HepG2 (cell line): ENCODE measurements around the gene ARHGEF4. TPM values are rescaled to one million over a fixed set of nuclear protein-coding genes. Genes with fewer than 3 reads are reported as not detected.

ENCODE experiments used
- ATAC-seq: fragments of 200-7000 bp; cut with Tn5 transposase; 3 replicates; pipeline ENCODE4 v1.9.1; 2020; ENCODE audit warnings: mild to moderate bottlenecking, moderate library complexity
- BruUV-seq: library from RNA; stranded (reverse); fragments of 400-500 nt; replicated peaks from 2 replicates; lab custom pipeline; 2021; lab: Mats Ljungman, UMichigan
- CTCF ChIA-PET: fragments of 300-600 bp; formaldehyde crosslinking; extraction: SDS; loops from one replicate; lab custom pipeline; 2021; ENCODE audit warnings: low total read pairs, inconsistent platforms, low intra/inter-chr PET ratio; lab: Yijun Ruan, JAX
- POLR2A ChIA-PET: fragments of 350-600 bp; sonication (Branson Sonifier 250); formaldehyde crosslinking; loops from one replicate; lab custom pipeline; 2020; ENCODE audit warnings: antibody characterized with exemption, inconsistent platforms; lab: Yijun Ruan, JAX
- DNase-seq: peaks from one replicate; pipeline ENCODE4 v3.0.0-alpha.2; 2015; ENCODE audit warnings: low spot score
- FAIRE-seq: peaks from 3 replicates; lab custom pipeline; 2011; peaks lifted over from hg19 to GRCh38; lab: Jason Lieb, UNC
- H2AFZ ChIP-seq: one replicate; pipeline ENCODE4 v1.6.1; 2011; ENCODE audit warnings: low read length, inconsistent platforms
- H3K27ac ChIP-seq: fragments of 300-600 bp; 3 replicates; pipeline ENCODE4 v1.8.0; 2011; ENCODE audit warnings: mixed run types, mild to moderate bottlenecking, mixed read lengths, low read length, inconsistent platforms; ENCODE audit not compliant: insufficient read depth; ENCODE audit errors: extremely low read length
- H3K27me3 ChIP-seq, 2 experiments: fragments of 200-600 bp in 1 of 2; 2 replicates in 1 of 2; 3 replicates in 1 of 2; pipeline versions ENCODE4 v1.6.0 to v1.8.0; 2011; ENCODE audit warnings: low read length in 2 of 2, mild to moderate bottlenecking in 2 of 2, moderate library complexity in 2 of 2, inconsistent platforms in 1 of 2; ENCODE audit not compliant: insufficient read depth in 2 of 2, control insufficient read depth in 1 of 2
- H3K36me3 ChIP-seq, 2 experiments: fragments of 200-600 bp in 1 of 2; replicated peaks in 1 of 2; 2 replicates in 1 of 2; 3 replicates in 1 of 2; pipeline versions ENCODE4 v1.5.1 to v1.8.0; 2011; ENCODE audit warnings: low read length in 2 of 2, inconsistent platforms in 1 of 2; ENCODE audit not compliant: insufficient read depth in 2 of 2, control insufficient read depth in 1 of 2
- H3K4me1 ChIP-seq: 2 replicates; pipeline ENCODE4 v1.5.1; 2012; ENCODE audit warnings: low read length, inconsistent platforms; ENCODE audit not compliant: insufficient read depth
- H3K4me2 ChIP-seq: 2 replicates; pipeline ENCODE4 v1.6.0; 2011; ENCODE audit warnings: low read depth, low read length, inconsistent platforms
- H3K4me3 ChIP-seq, 3 experiments: fragments of 200-600 bp in 1 of 3; sonication (generic), shearing (Covaris generic) in 1 of 3; replicated peaks in 1 of 3; 2 replicates each; pipeline ENCODE4 v1.5.1; 2011 to 2016; ENCODE audit warnings: low read length in 3 of 3, inconsistent platforms in 2 of 3, low read depth in 2 of 3, mild to moderate bottlenecking in 2 of 3, control low read depth in 1 of 3, mixed read lengths in 1 of 3; ENCODE audit not compliant: insufficient read depth in 1 of 3
- H3K79me2 ChIP-seq: one replicate; pipeline ENCODE4 v1.6.1; 2011; ENCODE audit warnings: low read length, inconsistent platforms; ENCODE audit not compliant: insufficient read depth
- H3K9ac ChIP-seq: 2 replicates; pipeline ENCODE4 v1.6.0; 2011; ENCODE audit warnings: mild to moderate bottlenecking, low read depth, low read length, inconsistent platforms; ENCODE audit not compliant: insufficient read depth
- H3K9me3 ChIP-seq: 2 replicates; pipeline ENCODE4 v1.5.1; 2012; ENCODE audit warnings: mild to moderate bottlenecking, low read length
- H4K20me1 ChIP-seq: 2 replicates; pipeline ENCODE4 v1.6.0; 2011; ENCODE audit warnings: inconsistent platforms, mild to moderate bottlenecking, low read length, moderate library complexity; ENCODE audit not compliant: insufficient read depth
- AHR ChIP-seq: IDR thresholded peaks from 2 replicates; pipeline ENCODE4 v1.6.1; 2018; ENCODE audit warnings: missing genetic modification reagents, missing compliant biosample characterization
- DZIP1 ChIP-seq: sonication (generic); formaldehyde crosslinking; IDR thresholded peaks from 2 replicates; pipeline ENCODE4 v1.5.0; 2020; ENCODE audit warnings: mild to moderate bottlenecking, missing genetic modification reagents
- MED1 ChIP-seq: sonication (generic); formaldehyde crosslinking; IDR thresholded peaks from 2 replicates; pipeline ENCODE4 v1.4.0; 2020; ENCODE audit warnings: missing genetic modification reagents
- MTF1 ChIP-seq: sonication (generic); formaldehyde crosslinking; IDR thresholded peaks from 2 replicates; pipeline ENCODE4 v1.5.0; 2020; ENCODE audit warnings: missing genetic modification reagents
- NR1H2 ChIP-seq: sonication (generic); formaldehyde crosslinking; IDR thresholded peaks from 2 replicates; pipeline ENCODE4 v1.8.1; 2022; ENCODE audit warnings: low read depth, missing genetic modification reagents, borderline replicate concordance
- PHF8 ChIP-seq: sonication (generic); formaldehyde crosslinking; IDR thresholded peaks from 2 replicates; pipeline ENCODE4 v1.5.0; 2020; ENCODE audit warnings: missing genetic modification reagents
- POGZ ChIP-seq: sonication (generic); formaldehyde crosslinking; IDR thresholded peaks from 2 replicates; pipeline ENCODE4 v1.4.0; 2020; ENCODE audit warnings: mild to moderate bottlenecking, missing genetic modification reagents
- TEAD3 ChIP-seq: optimal IDR thresholded peaks from 2 replicates; pipeline ENCODE3; 2016; ENCODE audit warnings: borderline replicate concordance
- WIZ ChIP-seq: sonication (generic); formaldehyde crosslinking; IDR thresholded peaks from 2 replicates; pipeline ENCODE4 v1.5.1; 2020; ENCODE audit warnings: mild to moderate bottlenecking, missing genetic modification reagents
- ZBTB1 ChIP-seq: sonication (generic); formaldehyde crosslinking; IDR thresholded peaks from 2 replicates; pipeline ENCODE4 v1.4.0; 2020; ENCODE audit warnings: missing genetic modification reagents, borderline replicate concordance
- ZKSCAN1 ChIP-seq: fragments of 150-350 bp; IDR thresholded peaks from 2 replicates; pipeline ENCODE4 v1.6.1; 2014; ENCODE audit warnings: low read length
- ZNF572 ChIP-seq: sonication (generic); formaldehyde crosslinking; IDR thresholded peaks from 2 replicates; pipeline ENCODE4 v1.5.1; 2020; ENCODE audit warnings: mild to moderate bottlenecking, missing genetic modification reagents
- ZNF616 ChIP-seq: sonication (generic); formaldehyde crosslinking; IDR thresholded peaks from 2 replicates; pipeline ENCODE4 v1.5.0; 2020; ENCODE audit warnings: low read depth, mild to moderate bottlenecking, missing genetic modification reagents
- ZNF639 ChIP-seq: conservative IDR thresholded peaks from 2 replicates; pipeline ENCODE4 v1.6.1; 2018; ENCODE audit warnings: missing genetic modification reagents
- ZSCAN21 ChIP-seq: sonication (generic); formaldehyde crosslinking; IDR thresholded peaks from 2 replicates; pipeline ENCODE4 v1.8.0; 2022; ENCODE audit warnings: mild to moderate bottlenecking, missing genetic modification reagents, moderate library complexity, borderline replicate concordance
- ZSCAN9 ChIP-seq: IDR thresholded peaks from 2 replicates; pipeline ENCODE4 v1.6.1; 2016; ENCODE audit warnings: borderline replicate concordance
- WGBS: methylation state at CpG from one replicate; pipeline ENCODE4 v1.1.6; 2017; ENCODE audit warnings: low lambda C conversion rate; 5-methylcytosine and 5-hydroxymethylcytosine counted together
- in situ Hi-C: cut with HindIII; loops from 2 replicates; pipeline ENCODE4 v1.10.0; 2017; ENCODE audit warnings: low pct_unique_long_range_greater_than_20kb; ENCODE audit not compliant: extremely low pct_ligation_motif_present
- intact Hi-C: fragments of 100-400 bp; cut with micrococcal nuclease; formaldehyde crosslinking; loops from one replicate; pipeline ENCODE4 v1.10.0; 2022; ENCODE audit not compliant: unreplicated experiment
- polyA plus RNA-seq, 8 experiments: library from polyadenylated mRNA; depleted of rRNA in 3 of 8; stranded (reverse) in 7 of 8; unstranded in 1 of 8; fragments of >200 nt; fragmentation: Illumina TruSeq in 4 of 8; extraction: Trizol in 4 of 8; gene quantifications; 2 replicates each; pipeline versions ENCODE4 v1.2.1 to v1.2.3, GENCODE V29; 2011 to 2016; ENCODE audit warnings: low read depth in 4 of 8, missing spikeins in 1 of 8, mixed read lengths in 1 of 8; ENCODE audit not compliant: insufficient read depth in 1 of 8
- total RNA-seq, 5 experiments: library from RNA; depleted of rRNA; stranded (reverse); fragments of >200 nt; fragmentation: Illumina TruSeq; extraction: Trizol; gene quantifications; 2 replicates each; pipeline ENCODE4 v1.2.3, GENCODE V29; 2016; ENCODE audit warnings: low read depth in 1 of 5
- TF ChIP-seq, protein P1 (sequence below): sonication (generic); formaldehyde crosslinking; IDR thresholded peaks from 2 replicates; pipeline ENCODE4 v1.9.0; 2022; ENCODE audit warnings: low read depth, missing genetic modification reagents
- TF ChIP-seq, protein P2 (sequence below), 2 experiments: sonication (generic) in 1 of 2; formaldehyde crosslinking in 1 of 2; IDR thresholded peaks; 2 replicates each; pipeline versions ENCODE4 v1.4.0 to v1.6.1; 2018 to 2020; ENCODE audit warnings: missing genetic modification reagents in 2 of 2, borderline replicate concordance in 1 of 2, low read depth in 1 of 2, mild to moderate bottlenecking in 1 of 2, missing biosample characterization in 1 of 2

Gene ARHGEF4
- total and polyA plus RNA-seq, 2 of the 13 experiments (the other 11 are each of a cell fraction or from before 2014, with no cell fraction given), result 0.11 to 0.13 TPM

GRCh38 chr2:130877258-130877657 is 40.5 kb downstream of the ARHGEF4 start:
- POLR2A ChIA-PET, result no interaction called here
- H3K79me2 ChIP-seq, result no peaks in the 10 kb centered on the region
- no peak for DNase-seq
- no peak for FAIRE-seq
- ATAC-seq, result no peak
- 10% methylated on average over 3 of the region's 5 CpGs for WGBS
- no TSS peak for BruUV-seq
- H3K36me3 ChIP-seq, result no peaks in the 10 kb centered on the region
- no peak overlapping the region for H3K9ac ChIP-seq
- H3K4me2 ChIP-seq, result no peak overlapping the region
- H3K4me3 ChIP-seq, result no peak overlapping the region
- CTCF ChIA-PET, result no interaction called here
- peaks cover 1 to 37% of the 10 kb centered on the region in 2 experiments; a peak in 3 of 5 replicates for H3K27me3 ChIP-seq
- in situ Hi-C loops, result no loop called here
- H3K4me1 ChIP-seq, result no peaks in the 10 kb centered on the region
- H4K20me1 ChIP-seq, result no peaks in the 10 kb centered on the region; the same call in 1 of the 2 replicates
- TF ChIP-seq ZNF616 (CRISPR knock-in tag) (no peak), TEAD3 (CRISPR knock-in tag) (no peak), DZIP1 (CRISPR knock-in tag) (no peak), ZNF639 (no peak), POGZ (CRISPR knock-in tag) (no peak), WIZ (CRISPR knock-in tag) (no peak), ZKSCAN1 (no peak), ZSCAN9 (CRISPR knock-in tag) (no peak), ZSCAN21 (CRISPR knock-in tag) (no peak), NR1H2 (CRISPR knock-in tag) (no peak), ZBTB1 (CRISPR knock-in tag) (no peak), PHF8 (no peak), MTF1 (CRISPR knock-in tag) (no peak), AHR (CRISPR knock-in tag) (no peak), MED1 (CRISPR knock-in tag) (no peak), ZNF572 (CRISPR knock-in tag) (no peak)
- TF ChIP-seq, protein P1, sequence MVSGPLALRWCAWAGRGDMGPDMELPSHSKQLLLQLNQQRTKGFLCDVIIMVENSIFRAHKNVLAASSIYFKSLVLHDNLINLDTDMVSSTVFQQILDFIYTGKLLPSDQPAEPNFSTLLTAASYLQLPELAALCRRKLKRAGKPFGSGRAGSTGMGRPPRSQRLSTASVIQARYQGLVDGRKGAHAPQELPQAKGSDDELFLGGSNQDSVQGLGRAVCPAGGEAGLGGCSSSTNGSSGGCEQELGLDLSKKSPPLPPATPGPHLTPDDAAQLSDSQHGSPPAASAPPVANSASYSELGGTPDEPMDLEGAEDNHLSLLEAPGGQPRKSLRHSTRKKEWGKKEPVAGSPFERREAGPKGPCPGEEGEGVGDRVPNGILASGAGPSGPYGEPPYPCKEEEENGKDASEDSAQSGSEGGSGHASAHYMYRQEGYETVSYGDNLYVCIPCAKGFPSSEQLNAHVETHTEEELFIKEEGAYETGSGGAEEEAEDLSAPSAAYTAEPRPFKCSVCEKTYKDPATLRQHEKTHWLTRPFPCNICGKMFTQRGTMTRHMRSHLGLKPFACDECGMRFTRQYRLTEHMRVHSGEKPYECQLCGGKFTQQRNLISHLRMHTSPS, result no peak
- TF ChIP-seq, protein P2, sequence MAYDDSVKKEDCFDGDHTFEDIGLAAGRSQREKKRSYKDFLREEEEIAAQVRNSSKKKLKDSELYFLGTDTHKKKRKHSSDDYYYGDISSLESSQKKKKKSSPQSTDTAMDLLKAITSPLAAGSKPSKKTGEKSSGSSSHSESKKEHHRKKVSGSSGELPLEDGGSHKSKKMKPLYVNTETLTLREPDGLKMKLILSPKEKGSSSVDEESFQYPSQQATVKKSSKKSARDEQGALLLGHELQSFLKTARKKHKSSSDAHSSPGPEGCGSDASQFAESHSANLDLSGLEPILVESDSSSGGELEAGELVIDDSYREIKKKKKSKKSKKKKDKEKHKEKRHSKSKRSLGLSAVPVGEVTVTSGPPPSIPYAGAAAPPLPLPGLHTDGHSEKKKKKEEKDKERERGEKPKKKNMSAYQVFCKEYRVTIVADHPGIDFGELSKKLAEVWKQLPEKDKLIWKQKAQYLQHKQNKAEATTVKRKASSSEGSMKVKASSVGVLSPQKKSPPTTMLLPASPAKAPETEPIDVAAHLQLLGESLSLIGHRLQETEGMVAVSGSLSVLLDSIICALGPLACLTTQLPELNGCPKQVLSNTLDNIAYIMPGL (CRISPR knock-in tag; IDR thresholded peaks at IDR 0.05; ENCODE audit: borderline replicate concordance in 1 of 2, low read depth in 1 of 2), result no peak
- H3K9me3 ChIP-seq, result no peaks in the 10 kb centered on the region
- intact Hi-C loops, result no loop called here
- H2AFZ ChIP-seq, result no peak overlapping the region
- no peak overlapping the region for H3K27ac ChIP-seq
